IPS-NIHi7 (cell line): ENCODE measurements around the gene RPS6KA5.
"Not testable (repeated sequence)": the region's sequence is repeated elsewhere in the genome, so short reads cannot be mapped to it uniquely, and the experiment has no call there.

Experiments
- DNase-seq: peaks from one replicate; pipeline ENCODE4 v3.0.0; 2012; ENCODE audit warnings: mixed read lengths; ENCODE audit errors: extremely low spot score

The RPS6KA5 gene

GRCh38 chr14:90940318-90940962 is 120.0 kb downstream of the RPS6KA5 start:
- DNase-seq: no peak

GRCh38 chr14:90939252-90939795 is 121.1 kb downstream of the RPS6KA5 start:
- not testable (repeated sequence) for DNase-seq

- no peak for DNase-seq
Observed at GRCh38 chr14:90938615-90939014, 121.8 kb downstream of the RPS6KA5 start.

- no peak for DNase-seq
Observed at GRCh38 chr14:90936757-90937440, 123.5 kb downstream of the RPS6KA5 start.

- no peak for DNase-seq
Observed at GRCh38 chr14:90924621-90925340, 135.7 kb downstream of the RPS6KA5 start.

- DNase-seq: no peak
Observed at GRCh38 chr14:90922141-90922540, 138.3 kb downstream of the RPS6KA5 start.

- no peak for DNase-seq
Observed at GRCh38 chr14:90911121-90911520, 149.3 kb downstream of the RPS6KA5 start.

- no peak for DNase-seq
Observed at GRCh38 chr14:90907178-90907577, 153.3 kb downstream of the RPS6KA5 start.

GRCh38 chr14:90905531-90905930 is 154.9 kb downstream of the RPS6KA5 start:
- DNase-seq: no peak

- DNase-seq: peak; percentile 72
Observed at GRCh38 chr14:90903101-90903500, 157.3 kb downstream of the RPS6KA5 start.

GRCh38 chr14:90900476-90901083 is 159.9 kb downstream of the RPS6KA5 start:
- DNase-seq: no peak

GRCh38 chr14:90897022-90897421 is 163.4 kb downstream of the RPS6KA5 start:
- no peak for DNase-seq

- no peak for DNase-seq
Observed at GRCh38 chr14:90894241-90894640, 166.2 kb downstream of the RPS6KA5 start.

GRCh38 chr14:90893510-90893909 is 166.9 kb downstream of the RPS6KA5 start:
- DNase-seq: no peak

- DNase-seq: no peak
Observed at GRCh38 chr14:90892970-90893369, 167.5 kb downstream of the RPS6KA5 start.

- DNase-seq: no peak
Observed at GRCh38 chr14:90891326-90891725, 169.1 kb downstream of the RPS6KA5 start.

GRCh38 chr14:90890322-90891020 is 170.0 kb downstream of the RPS6KA5 start:
- no peak for DNase-seq

- no peak for DNase-seq
Observed at GRCh38 chr14:90886297-90886815, 174.1 kb downstream of the RPS6KA5 start.

GRCh38 chr14:90883782-90884181 is 176.7 kb downstream of the RPS6KA5 start:
- no peak for DNase-seq

GRCh38 chr14:90883197-90883596 is 177.2 kb downstream of the RPS6KA5 start:
- no peak for DNase-seq

- no peak for DNase-seq
Observed at GRCh38 chr14:90880282-90880681, 180.2 kb downstream of the RPS6KA5 start.
